Thyroid gland (tissue), 4 donors: ENCODE results near the gene FAM180B. TPM values are rescaled to one million over a fixed set of nuclear protein-coding genes. Genes with fewer than 3 reads are reported as not detected.
"Not testable (repeated sequence)": the region's sequence is repeated elsewhere in the genome, so short reads cannot be mapped to it uniquely, and the experiment has no call there.

Source experiments
- DNase-seq, 2 donors: peaks; one replicate each; pipeline ENCODE4 v3.0.0-alpha.2; 2019
- H3K27ac ChIP-seq, 3 donors: fragments of 200-600 bp; sonication (generic); 1 replicate in 2 of 3; 2 replicates in 1 of 3; pipeline ENCODE4 v1.5.1; 2016 to 2019; ENCODE audit warnings: mild to moderate bottlenecking in 1 of 3, moderate library complexity in 1 of 3
- H3K27me3 ChIP-seq: fragments of 200-600 bp; sonication (generic); one replicate; pipeline ENCODE4 v1.5.1; 2019
- H3K36me3 ChIP-seq, 2 donors: fragments of 200-600 bp; sonication (generic); one replicate each; pipeline ENCODE4 v1.5.1; 2016 to 2019
- H3K4me1 ChIP-seq, 2 donors: fragments of 200-600 bp; sonication (generic); one replicate each; pipeline ENCODE4 v1.5.1; 2017 to 2019
- H3K4me3 ChIP-seq, 3 donors: fragments of 200-600 bp; sonication (generic); replicated peaks in 1 of 3; 1 replicate in 2 of 3; 2 replicates in 1 of 3; pipeline ENCODE4 v1.5.1; 2016; ENCODE audit warnings: mild to moderate bottlenecking in 1 of 3
- H3K9me3 ChIP-seq: fragments of 200-600 bp; sonication (generic); one replicate; pipeline ENCODE4 v1.5.1; 2017
- CTCF ChIP-seq, 6 experiments: fragments of 200-600 bp in 3 of 6; fragments of 450-650 bp in 3 of 6; sonication (generic) in 3 of 6; IDR thresholded peaks; one replicate each; pipeline ENCODE4 v1.5.1; 2016 to 2019; ENCODE audit warnings: antibody characterized with exemption in 6 of 6, mild to moderate bottlenecking in 2 of 6, inconsistent platforms in 1 of 6, moderate library complexity in 1 of 6
- POLR2A ChIP-seq, 2 donors: fragments of 450-650 bp; IDR thresholded peaks; one replicate each; pipeline ENCODE4 v1.6.1; 2017; ENCODE audit warnings: antibody characterized with exemption in 2 of 2, mild to moderate bottlenecking in 2 of 2, moderate library complexity in 1 of 2
- WGBS, 2 donors: methylation state at CpG; one replicate each; pipeline ENCODE4 v1.1.5; 2017; 5-methylcytosine and 5-hydroxymethylcytosine counted together
- intact Hi-C: fragments of 100-400 bp; cut with DNase I; formaldehyde crosslinking; loops from one replicate; pipeline ENCODE4 v1.15.1; 2023
- total RNA-seq, 4 donors: library from RNA; depleted of rRNA; stranded (reverse); fragments of >200 nt; gene quantifications; one replicate each; pipeline ENCODE4 v1.2.3, GENCODE V29; 2016

The FAM180B gene
- total RNA-seq, 4 donors from 2014 or later: 0.83 to 3.1 (median 1.4) TPM

DNA sequence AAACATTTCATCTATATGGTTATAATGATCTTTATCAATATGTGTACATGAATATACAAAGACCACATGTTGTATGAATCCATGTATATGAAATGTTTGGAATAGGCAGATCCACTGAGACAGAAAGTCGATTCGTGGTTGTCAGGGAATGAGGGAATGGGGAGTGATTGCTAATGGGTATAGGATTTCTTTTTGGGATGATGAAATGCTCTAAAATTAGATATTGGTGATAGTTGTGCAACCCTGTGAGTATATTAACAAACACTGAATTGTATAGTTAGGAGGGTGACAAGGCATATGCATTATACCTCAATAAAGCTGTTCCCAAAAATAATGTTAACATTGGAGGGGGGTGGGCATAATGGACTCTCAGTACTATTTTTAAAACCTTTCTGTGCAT is 26.1 kb upstream of the FAM180B start:
- TF ChIP-seq POLR2A (IDR thresholded peaks at IDR 0.05) (no peak), CTCF (IDR thresholded peaks at IDR 0.05) (no peak)
- peaks cover 5% of the 10 kb centered on the region in 2 donors for H3K4me1 ChIP-seq
- no peak overlapping the region for H3K27ac ChIP-seq
- H3K9me3 ChIP-seq: no peaks in the 10 kb centered on the region
- no peaks in the 10 kb centered on the region for H3K27me3 ChIP-seq
- DNase-seq: no peak
- 91 to 92% methylated on average over 2 of the region's 2 CpGs for WGBS, 2 donors
- intact Hi-C loops: no loop called here
- no peaks in the 10 kb centered on the region for H3K36me3 ChIP-seq
- H3K4me3 ChIP-seq: no peak overlapping the region

- H3K36me3 ChIP-seq, H3K9me3 ChIP-seq, H3K4me3 ChIP-seq, H3K27me3 ChIP-seq, DNase-seq, H3K27ac ChIP-seq, intact Hi-C loops: not testable (repeated sequence)
- 95 to 97% methylated on average over 4 of the region's 4 CpGs for WGBS, 2 donors
- peaks cover 8 to 12% of the 10 kb centered on the region in 2 donors for H3K4me1 ChIP-seq
Measured at GRCh38 chr11:47562393-47562792, 24.1 kb upstream of the FAM180B start.

DNA sequence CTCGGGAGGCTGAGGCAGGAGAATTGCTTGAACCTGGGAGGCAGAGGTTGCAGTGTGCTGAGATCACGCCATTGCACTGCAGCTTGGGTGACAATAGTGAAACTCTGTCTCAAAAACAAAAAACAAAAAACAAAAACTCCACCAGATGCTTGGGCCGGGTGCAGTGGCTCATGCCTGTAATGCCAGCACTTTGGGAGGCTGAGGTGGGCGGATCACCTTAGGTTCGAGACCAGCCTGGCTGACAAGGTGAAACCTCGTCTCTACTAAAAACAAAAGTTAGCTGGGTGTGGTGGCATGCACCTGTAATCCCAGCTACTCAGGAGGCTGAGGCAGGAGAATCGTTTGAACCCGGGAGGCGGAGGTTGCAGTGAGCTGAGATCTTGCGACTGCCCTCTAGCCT is 22.1 kb upstream of the FAM180B start:
- 95 to 96% methylated on average over 10 of the region's 10 CpGs for WGBS, 2 donors
- intact Hi-C loops, H3K36me3 ChIP-seq, H3K9me3 ChIP-seq, H3K4me3 ChIP-seq, H3K27me3 ChIP-seq, H3K27ac ChIP-seq, DNase-seq: not testable (repeated sequence)
- H3K4me1 ChIP-seq: peaks cover 8 to 12% of the 10 kb centered on the region in 2 donors

GRCh38 chr11:47564933-47565339 is 21.5 kb upstream of the FAM180B start:
- intact Hi-C loops: no loop called here
- peaks cover 8 to 12% of the 10 kb centered on the region in 2 donors for H3K4me1 ChIP-seq
- no peaks in the 10 kb centered on the region for H3K36me3 ChIP-seq
- peak overlapping the region in 2 of 3 donors; percentile 90 to 96 for H3K4me3 ChIP-seq
- no peak for DNase-seq
- TF ChIP-seq POLR2A (IDR thresholded peaks at IDR 0.05) (no peak), CTCF (IDR thresholded peaks at IDR 0.05) (no peak)
- no peaks in the 10 kb centered on the region for H3K27me3 ChIP-seq
- 20 to 26% methylated on average over 7 of the region's 11 CpGs for WGBS, 2 donors
- H3K9me3 ChIP-seq: no peaks in the 10 kb centered on the region
- H3K27ac ChIP-seq: peak overlapping the region; percentile 28 to 76 (median 75)

- TF ChIP-seq POLR2A (IDR thresholded peaks at IDR 0.05) (peak; percentile 8 to 70), CTCF (IDR thresholded peaks at IDR 0.05) (no peak)
- peak; percentile 72 to 77 for DNase-seq
- intact Hi-C loops: no loop called here
Measured at GRCh38 chr11:47565340-47566148, 20.9 kb upstream of the FAM180B start, which contains the start of gene PTPMT1. Gene PTPMT1 (plus strand): TSS chr11:47565599. CDS start chr11:47565623, 24 bp downstream.

DNA sequence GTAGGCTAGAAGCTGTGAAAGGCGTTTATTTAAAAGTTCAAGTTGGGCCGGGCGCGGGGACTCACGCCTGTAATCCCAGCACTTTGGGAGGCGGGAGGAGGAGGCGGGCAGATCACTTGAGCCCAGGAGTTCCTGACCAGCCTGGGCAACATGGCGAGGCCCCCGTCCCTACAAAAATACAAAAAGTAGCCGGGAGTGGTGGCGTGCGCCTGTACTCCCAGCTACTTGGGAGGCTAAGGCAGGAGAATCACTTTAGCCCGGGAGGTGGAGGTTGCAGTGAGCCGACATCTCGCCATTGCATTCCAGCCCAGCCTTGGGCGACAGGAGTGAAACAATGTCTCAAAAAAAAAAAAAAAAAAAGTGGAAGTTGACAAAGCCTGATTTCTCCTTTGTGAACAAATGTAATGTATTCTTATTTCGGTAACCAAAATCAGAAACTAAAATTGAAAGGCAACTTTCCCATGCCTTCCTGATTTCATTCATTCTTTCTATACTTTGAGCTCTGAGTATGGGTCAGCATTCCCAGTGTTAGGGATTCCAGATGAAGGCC is 20.3 kb upstream of the FAM180B start:
- peak overlapping the region in 2 of 3 donors; percentile 75 to 76 for H3K27ac ChIP-seq
- peaks cover 8 to 12% of the 10 kb centered on the region in 2 donors for H3K4me1 ChIP-seq
- H3K9me3 ChIP-seq: no peaks in the 10 kb centered on the region
- H3K36me3 ChIP-seq: peaks cover 0 to 3% of the 10 kb centered on the region in 2 donors
- DNase-seq: no peak
- 40 to 51% methylated on average over 12 to 17 of the region's 17 CpGs for WGBS, 2 donors
- H3K27me3 ChIP-seq: no peaks in the 10 kb centered on the region
- intact Hi-C loops: no loop called here
- peak overlapping the region; percentile 90 to 96 (median 91) for H3K4me3 ChIP-seq
- no peak for TF ChIP-seq CTCF (IDR thresholded peaks at IDR 0.05)
- TF ChIP-seq POLR2A (IDR thresholded peaks at IDR 0.05): no peak

More at GRCh38 chr11:47565340-47566148, 20.9 kb upstream of the FAM180B start, which contains the start of gene PTPMT1:
- peak within 1 kb of the TSS; percentile 57 to 76 (median 75) for H3K27ac ChIP-seq
- peak within 1 kb of the TSS; percentile 90 to 96 (median 91) for H3K4me3 ChIP-seq
- no peaks in the 10 kb centered on the region for H3K9me3 ChIP-seq
- 3 to 33% methylated on average over 1 to 14 of the region's 86 CpGs for WGBS, 2 donors
- H3K36me3 ChIP-seq: no peaks in the 10 kb centered on the region
- H3K27me3 ChIP-seq: no peaks in the 10 kb centered on the region
- H3K4me1 ChIP-seq: peaks cover 8 to 12% of the 10 kb centered on the region in 2 donors
